GM19397 (cell line): ENCODE data around the gene MRPL47.
"Not testable (repeated sequence)": the region's sequence is repeated elsewhere in the genome, so short reads cannot be mapped to it uniquely, and the experiment has no call there.

Experiments used
- ATAC-seq: cut with Tn5 transposase; IDR thresholded peaks from one replicate; pipeline ENCODE4 v1.9.1; 2021; ENCODE audit warnings: mild to moderate bottlenecking, moderate library complexity; ENCODE audit not compliant: unreplicated experiment

MRPL47 gene

GRCh38 chr3:179604321-179605078 is at the start of gene MRPL47, which contains the start of gene NDUFB5:
MRPL47 (minus strand) TSS chr3:179604638; CDS start chr3:179604624, 14 bp downstream.
NDUFB5 (plus strand) TSS chr3:179604794; CDS start chr3:179604816, 22 bp downstream.
- ATAC-seq = peak; percentile 97

GRCh38 chr3:179653096-179653797 is 48.8 kb upstream of the MRPL47 start:
- peak; percentile 62 for ATAC-seq

GRCh38 chr3:179652447-179653095 is 48.1 kb upstream of the MRPL47 start, which contains the start of gene USP13:
USP13 (plus strand) TSS chr3:179653040; CDS start chr3:179653226, 186 bp downstream.
- ATAC-seq = peak; percentile 73

GRCh38 chr3:179651687-179652446 is 47.4 kb upstream of the MRPL47 start:
- ATAC-seq = no peak

- ATAC-seq = no peak
Measured at GRCh38 chr3:179646177-179646576, 41.7 kb upstream of the MRPL47 start.

GRCh38 chr3:179643837-179644236 is 39.4 kb upstream of the MRPL47 start:
- not testable (repeated sequence) for ATAC-seq

GRCh38 chr3:179642871-179643270 is 38.4 kb upstream of the MRPL47 start:
- ATAC-seq = no peak

- no peak for ATAC-seq
Measured at GRCh38 chr3:179640469-179640868, 36.0 kb upstream of the MRPL47 start.

- ATAC-seq = no peak
Measured at GRCh38 chr3:179630753-179631451, 26.5 kb upstream of the MRPL47 start.

GRCh38 chr3:179624451-179624850 is 20.0 kb upstream of the MRPL47 start:
- no peak for ATAC-seq

GRCh38 chr3:179622023-179622422 is 17.6 kb upstream of the MRPL47 start:
- ATAC-seq = no peak

- ATAC-seq = no peak
Measured at GRCh38 chr3:179615458-179616173, 11.2 kb upstream of the MRPL47 start.

- no peak for ATAC-seq
Measured at GRCh38 chr3:179613807-179614206, 9.4 kb upstream of the MRPL47 start.

GRCh38 chr3:179610066-179610465 is 5.6 kb upstream of the MRPL47 start:
- no peak for ATAC-seq

GRCh38 chr3:179608931-179609720 is 4.7 kb upstream of the MRPL47 start:
- peak; percentile 41 for ATAC-seq

GRCh38 chr3:179606534-179607085 is 2.2 kb upstream of the MRPL47 start:
- no peak for ATAC-seq

- ATAC-seq = no peak
Measured at GRCh38 chr3:179603831-179604230, 607 bp downstream of the MRPL47 start.

- no peak for ATAC-seq
Measured at GRCh38 chr3:179603321-179603720, 1.1 kb downstream of the MRPL47 start.
